Measurements from ENCODE around the gene TAS2R50.

DNA sequence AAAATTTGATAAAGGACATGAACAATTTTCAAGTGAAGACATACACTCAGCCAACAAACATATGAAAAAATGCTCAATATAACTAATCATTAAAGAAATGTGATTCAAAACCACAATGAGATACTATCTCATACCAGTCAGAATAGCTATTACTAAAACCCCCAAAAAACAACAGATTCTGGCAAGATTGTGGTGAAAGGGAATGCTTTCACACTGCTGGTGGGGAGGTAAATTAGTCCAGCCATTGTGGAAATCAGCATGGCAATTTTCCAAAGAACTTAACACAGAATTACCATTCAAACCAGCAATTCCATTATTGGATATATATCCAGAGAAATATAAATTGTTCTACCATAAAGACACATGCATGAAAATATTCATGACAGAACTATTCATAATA lies 29.0 kb downstream of the TAS2R50 start:
- TF ChIP-seq, protein P1, sequence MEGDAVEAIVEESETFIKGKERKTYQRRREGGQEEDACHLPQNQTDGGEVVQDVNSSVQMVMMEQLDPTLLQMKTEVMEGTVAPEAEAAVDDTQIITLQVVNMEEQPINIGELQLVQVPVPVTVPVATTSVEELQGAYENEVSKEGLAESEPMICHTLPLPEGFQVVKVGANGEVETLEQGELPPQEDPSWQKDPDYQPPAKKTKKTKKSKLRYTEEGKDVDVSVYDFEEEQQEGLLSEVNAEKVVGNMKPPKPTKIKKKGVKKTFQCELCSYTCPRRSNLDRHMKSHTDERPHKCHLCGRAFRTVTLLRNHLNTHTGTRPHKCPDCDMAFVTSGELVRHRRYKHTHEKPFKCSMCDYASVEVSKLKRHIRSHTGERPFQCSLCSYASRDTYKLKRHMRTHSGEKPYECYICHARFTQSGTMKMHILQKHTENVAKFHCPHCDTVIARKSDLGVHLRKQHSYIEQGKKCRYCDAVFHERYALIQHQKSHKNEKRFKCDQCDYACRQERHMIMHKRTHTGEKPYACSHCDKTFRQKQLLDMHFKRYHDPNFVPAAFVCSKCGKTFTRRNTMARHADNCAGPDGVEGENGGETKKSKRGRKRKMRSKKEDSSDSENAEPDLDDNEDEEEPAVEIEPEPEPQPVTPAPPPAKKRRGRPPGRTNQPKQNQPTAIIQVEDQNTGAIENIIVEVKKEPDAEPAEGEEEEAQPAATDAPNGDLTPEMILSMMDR (IDR thresholded peaks at IDR 0.05): no peak
- TF ChIP-seq POLR2A (IDR thresholded peaks at IDR 0.05): no peak
